ENCODE data around the gene SPOCK1.

The SPOCK1 gene

DNA sequence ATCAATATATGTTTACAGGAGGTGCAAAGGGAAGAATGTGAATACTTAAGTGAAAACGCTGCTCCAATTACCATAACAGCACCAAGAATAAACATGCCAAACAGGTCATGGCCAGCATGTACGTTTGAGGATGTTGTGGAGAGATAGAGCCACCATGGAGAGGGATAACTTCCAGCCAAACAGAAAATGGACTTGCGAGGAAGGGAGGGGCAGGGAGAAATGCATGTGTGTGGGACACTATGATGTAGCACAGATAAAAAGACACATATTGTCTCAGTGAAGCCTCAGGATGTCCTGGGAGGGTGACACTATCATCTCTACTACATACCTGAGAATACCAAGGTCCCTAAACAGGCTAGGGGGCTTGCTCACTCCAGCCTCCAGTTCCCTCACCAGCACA, 488.9 kb downstream of the SPOCK1 start:
- no peaks in the 10 kb centered on the region for H3K27me3 ChIP-seq (ENCODE audit: control insufficient read depth in 1 of 2, insufficient read depth in 2 of 2, low read length in 2 of 2)
- no peak overlapping the region for H3K9ac ChIP-seq (ENCODE audit: low read depth in 1 of 2, low read length in 2 of 2)
- H3K27ac ChIP-seq (ENCODE audit: low read depth, low read length) = no peak overlapping the region
- no peaks in the 10 kb centered on the region for H3K36me3 ChIP-seq (ENCODE audit: control insufficient read depth in 1 of 2, insufficient read depth in 2 of 2, low read length in 2 of 2)
- no peaks in the 10 kb centered on the region for H3K4me1 ChIP-seq (ENCODE audit: control insufficient read depth in 1 of 2, insufficient read depth in 2 of 2, low read length in 2 of 2)
- no peak overlapping the region for H3K4me3 ChIP-seq (ENCODE audit: low read depth in 1 of 2, low read length in 2 of 2)
- H3K9me3 ChIP-seq (ENCODE audit: control insufficient read depth in 1 of 2, low read length in 2 of 2) = no peaks in the 10 kb centered on the region

DNA sequence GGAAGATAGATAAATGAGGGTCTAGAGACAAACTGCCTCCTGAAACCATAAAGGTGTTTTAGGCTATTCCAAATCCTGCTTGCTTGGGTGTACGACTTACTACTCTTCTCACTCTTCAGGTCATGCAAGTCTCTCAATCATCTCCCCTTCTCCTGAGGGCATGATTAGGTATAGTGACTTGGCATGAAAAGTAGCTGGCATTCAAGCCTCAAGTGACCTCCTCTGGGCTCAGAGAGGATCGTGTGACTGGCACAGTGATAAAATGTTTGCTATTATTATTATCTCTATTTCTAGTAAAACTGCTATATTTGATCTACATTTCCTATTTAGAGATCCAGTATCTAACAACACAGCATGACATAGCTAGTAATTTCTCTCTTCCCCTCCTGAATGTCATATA, 494.8 kb downstream of the SPOCK1 start:
- Histone ChIP-seq H3K9ac (ENCODE audit: low read depth in 1 of 2, low read length in 2 of 2) (no peak overlapping the region), H3K4me1 (ENCODE audit: control insufficient read depth in 1 of 2, insufficient read depth in 2 of 2, low read length in 2 of 2) (no peaks in the 10 kb centered on the region), H3K4me3 (ENCODE audit: low read depth in 1 of 2, low read length in 2 of 2) (no peak overlapping the region), H3K27me3 (ENCODE audit: control insufficient read depth in 1 of 2, insufficient read depth in 2 of 2, low read length in 2 of 2) (no peaks in the 10 kb centered on the region), H3K36me3 (ENCODE audit: control insufficient read depth in 1 of 2, insufficient read depth in 2 of 2, low read length in 2 of 2) (no peaks in the 10 kb centered on the region), H3K9me3 (ENCODE audit: control insufficient read depth in 1 of 2, low read length in 2 of 2) (no peaks in the 10 kb centered on the region), H3K27ac (ENCODE audit: low read depth, low read length) (no peak overlapping the region)

DNA sequence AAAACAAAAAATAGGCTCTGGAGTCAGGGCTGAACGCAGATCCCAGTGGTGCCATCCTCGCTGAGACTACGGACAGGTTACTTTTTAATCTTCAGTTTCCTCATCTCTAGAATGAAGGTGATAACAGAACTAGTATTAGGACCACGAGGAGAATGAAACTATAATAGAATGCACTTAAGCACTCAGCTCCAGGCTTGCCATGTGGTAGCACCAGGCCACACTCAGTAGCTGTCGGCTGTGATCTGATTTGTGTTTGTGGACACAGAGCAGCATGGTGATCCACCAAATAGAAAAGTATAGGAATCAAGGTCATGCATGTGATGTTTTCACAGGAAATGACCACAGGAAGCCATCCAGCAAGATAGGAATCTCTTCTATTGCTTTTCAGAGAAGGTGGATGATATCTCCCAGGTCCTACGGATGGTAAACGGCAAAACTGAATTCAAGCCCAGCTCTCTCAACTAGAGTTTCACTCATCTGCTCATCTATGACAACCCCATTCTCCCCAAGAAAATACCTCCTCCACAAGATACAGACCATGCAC, 498.0 kb downstream of the SPOCK1 start:
- no peaks in the 10 kb centered on the region for H3K27me3 ChIP-seq (ENCODE audit: control insufficient read depth in 1 of 2, insufficient read depth in 2 of 2, low read length in 2 of 2)
- H3K9me3 ChIP-seq (ENCODE audit: control insufficient read depth in 1 of 2, low read length in 2 of 2) = no peaks in the 10 kb centered on the region
- H3K36me3 ChIP-seq (ENCODE audit: control insufficient read depth in 1 of 2, insufficient read depth in 2 of 2, low read length in 2 of 2) = no peaks in the 10 kb centered on the region
- no peak overlapping the region for H3K4me3 ChIP-seq (ENCODE audit: low read depth in 1 of 2, low read length in 2 of 2)
- H3K9ac ChIP-seq (ENCODE audit: low read depth in 1 of 2, low read length in 2 of 2) = no peak overlapping the region
- no peak overlapping the region for H3K27ac ChIP-seq (ENCODE audit: low read depth, low read length)
- H3K4me1 ChIP-seq (ENCODE audit: control insufficient read depth in 1 of 2, insufficient read depth in 2 of 2, low read length in 2 of 2) = no peaks in the 10 kb centered on the region

DNA sequence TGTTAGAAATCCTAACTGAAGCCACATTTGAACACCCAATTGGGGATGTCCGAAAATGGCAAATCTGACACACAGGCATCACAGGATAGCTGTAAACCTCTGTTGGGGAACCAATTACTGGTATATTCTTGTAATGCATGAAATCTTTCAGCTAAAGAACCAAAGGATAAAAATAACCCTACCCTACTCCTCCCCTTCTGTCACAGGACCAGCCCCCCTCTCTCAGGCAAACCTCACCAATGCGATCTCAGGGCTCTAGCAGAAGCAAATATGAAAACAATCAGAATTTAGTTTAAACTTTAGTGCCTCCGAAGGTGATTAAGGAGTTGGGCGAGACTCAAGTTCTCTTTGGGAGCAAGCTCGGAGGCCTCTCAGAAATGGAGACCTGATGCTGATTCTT, 499.3 kb downstream of the SPOCK1 start:
- H3K36me3 ChIP-seq (ENCODE audit: control insufficient read depth in 1 of 2, insufficient read depth in 2 of 2, low read length in 2 of 2) = no peaks in the 10 kb centered on the region
- no peaks in the 10 kb centered on the region for H3K9me3 ChIP-seq (ENCODE audit: control insufficient read depth in 1 of 2, low read length in 2 of 2)
- H3K4me1 ChIP-seq (ENCODE audit: control insufficient read depth in 1 of 2, insufficient read depth in 2 of 2, low read length in 2 of 2) = no peaks in the 10 kb centered on the region
- H3K4me3 ChIP-seq (ENCODE audit: low read depth in 1 of 2, low read length in 2 of 2) = no peak overlapping the region
- H3K27me3 ChIP-seq (ENCODE audit: control insufficient read depth in 1 of 2, insufficient read depth in 2 of 2, low read length in 2 of 2) = no peaks in the 10 kb centered on the region
- H3K9ac ChIP-seq (ENCODE audit: low read depth in 1 of 2, low read length in 2 of 2) = no peak overlapping the region
- no peak overlapping the region for H3K27ac ChIP-seq (ENCODE audit: low read depth, low read length)

DNA sequence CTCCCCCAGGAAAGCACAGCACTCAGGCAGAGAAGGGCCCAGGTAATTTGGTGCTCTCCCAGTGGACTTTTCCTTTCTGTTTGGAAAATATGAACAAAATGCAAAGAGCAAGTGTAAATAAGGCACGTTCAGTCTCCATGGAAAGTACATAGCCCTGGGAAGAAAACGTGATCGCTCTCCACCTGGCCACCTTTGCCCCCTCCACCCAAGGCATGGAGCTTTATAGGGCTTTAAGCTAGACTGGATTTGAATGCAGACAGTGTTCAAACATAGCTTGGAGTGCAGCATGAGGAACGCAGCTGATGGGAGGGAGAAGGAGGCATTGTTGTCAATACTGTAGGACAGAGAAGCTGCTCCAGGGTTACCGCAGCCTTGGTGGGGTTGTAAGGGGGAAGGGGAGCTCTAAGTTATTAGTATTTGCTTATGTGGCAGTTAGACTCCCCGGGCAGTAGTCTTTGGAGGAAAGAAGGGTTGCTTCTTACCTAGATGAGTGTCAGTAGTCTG, 500.2 kb downstream of the SPOCK1 start:
- Histone ChIP-seq H3K9me3 (ENCODE audit: control insufficient read depth in 1 of 2, low read length in 2 of 2) (no peaks in the 10 kb centered on the region), H3K4me3 (ENCODE audit: low read depth in 1 of 2, low read length in 2 of 2) (no peak overlapping the region), H3K4me1 (ENCODE audit: control insufficient read depth in 1 of 2, insufficient read depth in 2 of 2, low read length in 2 of 2) (no peaks in the 10 kb centered on the region), H3K36me3 (ENCODE audit: control insufficient read depth in 1 of 2, insufficient read depth in 2 of 2, low read length in 2 of 2) (no peaks in the 10 kb centered on the region), H3K27me3 (ENCODE audit: control insufficient read depth in 1 of 2, insufficient read depth in 2 of 2, low read length in 2 of 2) (no peaks in the 10 kb centered on the region), H3K27ac (ENCODE audit: low read depth, low read length) (no peak overlapping the region), H3K9ac (ENCODE audit: low read depth in 1 of 2, low read length in 2 of 2) (no peak overlapping the region)

DNA sequence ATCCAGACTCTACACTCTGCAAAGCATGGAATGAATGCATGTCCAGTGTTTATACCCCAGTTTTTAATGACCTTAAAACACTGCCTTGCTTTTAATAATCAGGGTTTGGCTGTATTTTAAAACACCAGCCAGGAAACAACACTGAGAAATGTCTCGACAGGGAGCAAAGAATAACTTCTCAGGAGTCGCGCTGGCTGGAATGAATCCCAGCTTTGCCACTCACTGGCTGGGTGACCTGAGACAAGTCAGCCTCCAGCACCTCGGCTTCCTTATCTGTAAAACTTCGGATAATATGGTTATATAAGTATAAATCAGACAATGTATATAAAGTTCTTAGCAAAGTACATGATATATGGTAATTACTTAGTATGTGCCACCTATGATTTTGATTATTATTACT, 505.0 kb downstream of the SPOCK1 start:
- H3K4me1 ChIP-seq (ENCODE audit: control insufficient read depth in 1 of 2, insufficient read depth in 2 of 2, low read length in 2 of 2) = no peaks in the 10 kb centered on the region
- no peaks in the 10 kb centered on the region for H3K9me3 ChIP-seq (ENCODE audit: control insufficient read depth in 1 of 2, low read length in 2 of 2)
- H3K27me3 ChIP-seq (ENCODE audit: control insufficient read depth in 1 of 2, insufficient read depth in 2 of 2, low read length in 2 of 2) = no peaks in the 10 kb centered on the region
- no peak overlapping the region for H3K27ac ChIP-seq (ENCODE audit: low read depth, low read length)
- no peak overlapping the region for H3K4me3 ChIP-seq (ENCODE audit: low read depth in 1 of 2, low read length in 2 of 2)
- H3K9ac ChIP-seq (ENCODE audit: low read depth in 1 of 2, low read length in 2 of 2) = no peak overlapping the region
- H3K36me3 ChIP-seq (ENCODE audit: control insufficient read depth in 1 of 2, insufficient read depth in 2 of 2, low read length in 2 of 2) = no peaks in the 10 kb centered on the region

DNA sequence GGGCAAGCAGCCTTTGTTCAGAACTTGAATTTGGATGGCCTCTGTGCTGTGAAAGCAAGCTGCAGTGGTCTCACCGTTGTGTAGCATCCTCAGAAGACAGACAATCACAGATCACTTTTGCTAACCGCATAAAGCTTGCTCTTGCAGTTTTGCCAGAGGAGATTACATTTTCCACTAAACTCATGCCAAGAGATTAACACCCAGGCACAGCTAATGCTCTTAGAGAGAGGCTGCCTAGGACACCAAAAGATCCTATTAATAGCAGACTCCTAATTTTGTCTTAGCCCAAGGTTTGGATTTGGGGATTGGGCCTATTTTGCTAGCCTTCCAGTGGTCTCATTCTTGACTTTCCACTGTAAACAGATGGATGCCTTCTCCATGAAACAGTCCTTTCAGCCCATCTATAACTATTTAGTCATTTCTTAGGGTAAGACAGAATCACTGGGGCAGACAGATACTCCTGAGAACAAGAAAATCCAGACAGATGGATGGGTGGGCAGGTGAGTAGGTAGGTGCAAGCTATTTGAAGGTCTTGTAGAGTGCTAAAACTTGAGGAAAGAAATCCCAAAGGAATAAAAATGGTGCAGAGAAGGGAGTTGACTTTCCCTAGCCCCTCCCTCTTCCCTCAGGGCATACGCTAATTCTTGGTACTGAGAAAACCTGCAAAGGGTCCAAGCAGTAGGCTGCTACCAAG, 506.2 kb downstream of the SPOCK1 start:
- no peaks in the 10 kb centered on the region for H3K27me3 ChIP-seq (ENCODE audit: control insufficient read depth in 1 of 2, insufficient read depth in 2 of 2, low read length in 2 of 2)
- no peaks in the 10 kb centered on the region for H3K36me3 ChIP-seq (ENCODE audit: control insufficient read depth in 1 of 2, insufficient read depth in 2 of 2, low read length in 2 of 2)
- H3K9ac ChIP-seq (ENCODE audit: low read depth in 1 of 2, low read length in 2 of 2) = no peak overlapping the region
- no peak overlapping the region for H3K4me3 ChIP-seq (ENCODE audit: low read depth in 1 of 2, low read length in 2 of 2)
- no peak overlapping the region for H3K27ac ChIP-seq (ENCODE audit: low read depth, low read length)
- H3K4me1 ChIP-seq (ENCODE audit: control insufficient read depth in 1 of 2, insufficient read depth in 2 of 2, low read length in 2 of 2) = no peaks in the 10 kb centered on the region
- no peaks in the 10 kb centered on the region for H3K9me3 ChIP-seq (ENCODE audit: control insufficient read depth in 1 of 2, low read length in 2 of 2)

DNA sequence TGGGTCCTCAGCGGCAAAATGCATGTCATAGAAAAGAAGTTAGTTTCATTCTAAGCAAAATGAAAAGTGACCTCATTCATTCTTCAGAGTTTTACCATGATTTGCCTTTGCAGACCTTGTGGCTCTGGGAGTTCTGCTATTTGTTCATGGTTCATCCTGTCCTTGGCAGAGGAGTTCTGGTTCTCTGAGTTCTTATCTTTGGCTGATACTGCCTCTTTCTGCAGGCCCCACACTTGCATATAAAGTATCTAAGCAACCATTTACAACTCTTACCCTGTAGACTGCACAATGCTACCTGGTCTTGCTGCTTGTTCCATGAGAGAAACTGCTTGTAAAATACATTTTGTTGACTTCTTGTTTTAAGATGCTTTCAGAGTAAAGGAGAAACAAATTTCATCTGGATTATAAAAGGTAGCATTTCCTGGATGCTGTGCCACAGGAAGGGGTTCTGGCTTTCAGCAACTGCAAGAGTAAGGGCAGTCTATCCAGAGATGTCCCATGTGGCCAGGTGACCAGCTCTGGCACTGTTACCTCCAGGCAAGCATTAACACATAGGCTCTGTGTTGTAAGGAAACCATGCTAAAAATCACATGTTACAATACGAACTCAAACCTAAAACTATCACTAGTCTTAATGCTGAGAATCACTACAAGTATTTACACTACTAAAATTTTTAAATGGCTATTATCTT, 513.2 kb downstream of the SPOCK1 start:
- Histone ChIP-seq H3K36me3 (ENCODE audit: control insufficient read depth in 1 of 2, insufficient read depth in 2 of 2, low read length in 2 of 2) (no peaks in the 10 kb centered on the region), H3K4me3 (ENCODE audit: low read depth in 1 of 2, low read length in 2 of 2) (no peak overlapping the region), H3K27me3 (ENCODE audit: control insufficient read depth in 1 of 2, insufficient read depth in 2 of 2, low read length in 2 of 2) (no peaks in the 10 kb centered on the region), H3K9me3 (ENCODE audit: control insufficient read depth in 1 of 2, low read length in 2 of 2) (no peaks in the 10 kb centered on the region), H3K4me1 (ENCODE audit: control insufficient read depth in 1 of 2, insufficient read depth in 2 of 2, low read length in 2 of 2) (no peaks in the 10 kb centered on the region), H3K9ac (ENCODE audit: low read depth in 1 of 2, low read length in 2 of 2) (no peak overlapping the region), H3K27ac (ENCODE audit: low read depth, low read length) (no peak overlapping the region)

DNA sequence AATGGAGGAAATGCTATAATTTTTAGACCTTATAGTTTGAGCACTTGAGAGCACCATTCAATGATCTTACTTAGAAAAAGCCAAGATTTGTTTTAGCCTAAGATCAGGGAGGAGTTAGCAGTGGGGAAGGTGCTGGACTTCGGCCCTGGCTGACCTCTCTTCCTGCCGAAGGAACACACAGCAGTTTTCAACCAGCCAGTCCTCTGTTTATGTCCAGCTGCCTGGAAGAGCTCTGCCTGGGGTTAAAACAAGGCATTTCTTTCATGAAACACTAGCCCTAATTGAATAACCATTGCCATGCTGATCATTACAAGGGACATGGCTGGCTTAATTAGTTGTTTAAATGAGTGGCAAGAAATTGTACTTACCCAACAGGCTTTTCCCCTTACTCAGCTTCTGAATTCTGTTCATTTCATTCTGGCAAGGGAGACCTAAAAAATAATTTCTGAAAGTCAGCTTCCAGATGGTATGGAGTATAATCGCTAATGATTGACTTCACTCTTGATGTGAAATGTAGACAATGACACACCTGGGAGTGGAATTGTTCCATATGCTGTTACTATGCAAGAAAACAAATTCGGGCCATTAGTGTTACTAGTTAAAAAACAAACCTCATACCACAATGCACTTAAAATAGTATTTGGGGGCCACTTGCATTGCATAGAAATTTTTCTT, 514.2 kb downstream of the SPOCK1 start:
- no peak overlapping the region for H3K9ac ChIP-seq (ENCODE audit: low read depth in 1 of 2, low read length in 2 of 2)
- no peaks in the 10 kb centered on the region for H3K9me3 ChIP-seq (ENCODE audit: control insufficient read depth in 1 of 2, low read length in 2 of 2)
- H3K27ac ChIP-seq (ENCODE audit: low read depth, low read length) = no peak overlapping the region
- H3K27me3 ChIP-seq (ENCODE audit: control insufficient read depth in 1 of 2, insufficient read depth in 2 of 2, low read length in 2 of 2) = no peaks in the 10 kb centered on the region
- H3K36me3 ChIP-seq (ENCODE audit: control insufficient read depth in 1 of 2, insufficient read depth in 2 of 2, low read length in 2 of 2) = no peaks in the 10 kb centered on the region
- H3K4me1 ChIP-seq (ENCODE audit: control insufficient read depth in 1 of 2, insufficient read depth in 2 of 2, low read length in 2 of 2) = no peaks in the 10 kb centered on the region
- no peak overlapping the region for H3K4me3 ChIP-seq (ENCODE audit: low read depth in 1 of 2, low read length in 2 of 2)

DNA sequence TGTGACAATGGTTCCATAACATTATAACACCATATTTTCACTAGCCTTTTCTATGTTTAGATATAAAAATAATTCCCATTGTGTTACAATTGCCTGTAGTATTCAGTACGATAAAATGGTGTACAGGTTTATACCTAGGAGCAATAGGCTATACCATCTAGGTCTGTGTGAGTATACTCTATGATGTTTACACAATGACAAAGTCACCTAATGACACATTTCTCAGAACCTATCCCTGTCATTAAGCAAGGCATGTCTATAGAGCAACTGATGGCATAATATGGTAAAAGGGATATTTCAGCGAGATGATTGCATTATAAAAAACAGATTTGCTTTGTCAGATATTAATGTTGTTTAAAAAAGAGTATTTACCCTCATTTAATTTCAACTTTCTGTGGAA, 517.2 kb downstream of the SPOCK1 start:
- no peaks in the 10 kb centered on the region for H3K36me3 ChIP-seq (ENCODE audit: control insufficient read depth in 1 of 2, insufficient read depth in 2 of 2, low read length in 2 of 2)

More for the DNA sequence above, 517.2 kb downstream of the SPOCK1 start:
- no peaks in the 10 kb centered on the region for H3K27me3 ChIP-seq (ENCODE audit: control insufficient read depth in 1 of 2, insufficient read depth in 2 of 2, low read length in 2 of 2)
- no peak overlapping the region for H3K4me3 ChIP-seq (ENCODE audit: low read depth in 1 of 2, low read length in 2 of 2)
- H3K4me1 ChIP-seq (ENCODE audit: control insufficient read depth in 1 of 2, insufficient read depth in 2 of 2, low read length in 2 of 2) = no peaks in the 10 kb centered on the region
- no peaks in the 10 kb centered on the region for H3K9me3 ChIP-seq (ENCODE audit: control insufficient read depth in 1 of 2, low read length in 2 of 2)
- no peak overlapping the region for H3K9ac ChIP-seq (ENCODE audit: low read depth in 1 of 2, low read length in 2 of 2)
- H3K27ac ChIP-seq (ENCODE audit: low read depth, low read length) = no peak overlapping the region

Data from duodenal mucosa (tissue), 2 donors.